Measurements from ENCODE around the gene C1orf21.

DNA sequence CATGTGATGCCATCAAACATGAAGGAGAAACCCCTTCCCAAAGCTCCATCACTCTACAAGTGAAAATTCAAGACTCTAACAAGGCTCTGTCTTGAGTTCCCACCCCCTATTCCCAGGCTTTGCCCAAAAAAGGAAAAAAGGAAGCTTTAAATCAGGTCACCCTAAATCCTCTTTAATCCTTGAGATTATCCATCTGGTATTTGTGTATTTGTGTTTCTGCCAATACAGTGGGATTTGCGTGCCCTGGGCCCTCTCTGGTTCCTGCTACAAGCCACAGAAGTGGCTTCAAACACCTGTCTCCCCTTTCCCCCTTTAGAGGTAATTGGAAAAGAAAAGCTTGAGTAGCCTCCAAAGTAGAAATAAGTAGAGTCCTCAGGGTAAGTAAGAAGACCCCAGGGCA, 247.5 kb downstream of the C1orf21 start:
- TF ChIP-seq, protein P1, sequence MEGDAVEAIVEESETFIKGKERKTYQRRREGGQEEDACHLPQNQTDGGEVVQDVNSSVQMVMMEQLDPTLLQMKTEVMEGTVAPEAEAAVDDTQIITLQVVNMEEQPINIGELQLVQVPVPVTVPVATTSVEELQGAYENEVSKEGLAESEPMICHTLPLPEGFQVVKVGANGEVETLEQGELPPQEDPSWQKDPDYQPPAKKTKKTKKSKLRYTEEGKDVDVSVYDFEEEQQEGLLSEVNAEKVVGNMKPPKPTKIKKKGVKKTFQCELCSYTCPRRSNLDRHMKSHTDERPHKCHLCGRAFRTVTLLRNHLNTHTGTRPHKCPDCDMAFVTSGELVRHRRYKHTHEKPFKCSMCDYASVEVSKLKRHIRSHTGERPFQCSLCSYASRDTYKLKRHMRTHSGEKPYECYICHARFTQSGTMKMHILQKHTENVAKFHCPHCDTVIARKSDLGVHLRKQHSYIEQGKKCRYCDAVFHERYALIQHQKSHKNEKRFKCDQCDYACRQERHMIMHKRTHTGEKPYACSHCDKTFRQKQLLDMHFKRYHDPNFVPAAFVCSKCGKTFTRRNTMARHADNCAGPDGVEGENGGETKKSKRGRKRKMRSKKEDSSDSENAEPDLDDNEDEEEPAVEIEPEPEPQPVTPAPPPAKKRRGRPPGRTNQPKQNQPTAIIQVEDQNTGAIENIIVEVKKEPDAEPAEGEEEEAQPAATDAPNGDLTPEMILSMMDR (IDR thresholded peaks at IDR 0.05 in 4 of 5, conservative IDR thresholded peaks at IDR 0.05 in 1 of 5), result no peak
- TF ChIP-seq POLR2A (IDR thresholded peaks at IDR 0.05), result no peak

Data from gastrocnemius medialis (tissue), 4 donors.